H1 (cell line): ENCODE data around the gene TMEM269.

Experiments
- CTCF ChIP-seq, 3 experiments: IDR thresholded peaks; 1 replicate in 2 of 3; 2 replicates in 1 of 3; pipeline versions ENCODE4 v1.5.1 to v1.6.1; 2011; ENCODE audit warnings: low read length in 3 of 3, mild to moderate bottlenecking in 3 of 3, inconsistent platforms in 2 of 3, low read depth in 1 of 3, moderate library complexity in 1 of 3; ENCODE audit not compliant: insufficient read depth in 1 of 3; ENCODE audit errors: control extremely low read depth in 1 of 3
- JUND ChIP-seq: IDR thresholded peaks from 2 replicates; pipeline ENCODE4 v1.6.1; 2011; ENCODE audit warnings: mild to moderate bottlenecking, improper control_type of control experiment, low read length
- POLR2A ChIP-seq, 2 experiments: IDR thresholded peaks; 1 replicate in 1 of 2; 2 replicates in 1 of 2; pipeline ENCODE4 v1.6.1; 2011; ENCODE audit warnings: low read depth in 2 of 2, low read length in 2 of 2, mild to moderate bottlenecking in 2 of 2; ENCODE audit errors: control extremely low read depth in 1 of 2
- TEAD4 ChIP-seq: IDR thresholded peaks from 2 replicates; pipeline ENCODE4 v1.6.1; 2012; ENCODE audit warnings: low read depth, low read length, inconsistent platforms, mixed read lengths
- USF2 ChIP-seq: IDR thresholded peaks from 2 replicates; pipeline ENCODE4 v1.6.1; 2011; ENCODE audit warnings: low read length, improper control_type of control experiment
- YY1 ChIP-seq: IDR thresholded peaks from 2 replicates; pipeline ENCODE4 v1.6.1; 2011; ENCODE audit warnings: low read depth, mild to moderate bottlenecking, low read length

- TF ChIP-seq JUND (no peak), POLR2A (IDR thresholded peaks at IDR 0.05; ENCODE audit: control extremely low read depth in 1 of 2, low read depth in 2 of 2, low read length in 2 of 2) (no peak), YY1 (no peak), CTCF (IDR thresholded peaks at IDR 0.05; ENCODE audit: control extremely low read depth in 1 of 3, insufficient read depth in 1 of 3, low read depth in 1 of 3, low read length in 3 of 3) (no peak), USF2 (no peak), TEAD4 (no peak)
Measured at GRCh38 chr1:42831273-42831672, 46.5 kb downstream of the TMEM269 start.
